PC-3 (cell line): Measurements from ENCODE around the gene UBE4B. TPM values are rescaled to one million over a fixed set of nuclear protein-coding genes. Genes with fewer than 3 reads are reported as not detected.
A peak's percentile ranks its signal among the peaks of the same experiment; 100 is the strongest.

Experiments
- ATAC-seq: fragments of 200-7000 bp; cut with Tn5 transposase; 2 replicates; pipeline ENCODE4 v1.9.1; 2020; ENCODE audit warnings: mild to moderate bottlenecking, moderate library complexity
- BruUV-seq: library from RNA; stranded (reverse); fragments of 400-500 nt; replicated peaks from 2 replicates; lab custom pipeline; 2021; lab: Mats Ljungman, UMichigan
- CTCF ChIA-PET: fragments of 300-600 bp; sonication (Branson Sonifier 250); formaldehyde crosslinking; loops from one replicate; lab custom pipeline; 2022; ENCODE audit warnings: antibody characterized with exemption; lab: Charles Lee
- POLR2A ChIA-PET: fragments of 300-600 bp; sonication (Branson Sonifier 250); formaldehyde crosslinking; loops from one replicate; lab custom pipeline; 2022; ENCODE audit warnings: antibody characterized with exemption; ENCODE audit not compliant: unreplicated experiment; lab: Charles Lee
- DNase-seq: peaks from one replicate; pipeline ENCODE4 v3.0.0-alpha.2; 2015
- H2AFZ ChIP-seq: fragments of 300-600 bp; sonication (generic); 2 replicates; pipeline ENCODE4 v1.6.0; 2016; ENCODE audit warnings: antibody characterized with exemption, low read length
- H3F3A ChIP-seq: fragments of 300-600 bp; sonication (generic); one replicate; pipeline ENCODE4 v1.6.0; 2017; ENCODE audit warnings: antibody characterized with exemption, low read length, control low read depth, mild to moderate bottlenecking; ENCODE audit not compliant: unreplicated experiment
- H3K27ac ChIP-seq: fragments of 300-600 bp; sonication (generic); 2 replicates; pipeline ENCODE4 v1.5.1; 2016; ENCODE audit warnings: mild to moderate bottlenecking, low read length
- H3K27me3 ChIP-seq: fragments of 300-600 bp; sonication (generic); 2 replicates; pipeline ENCODE4 v1.6.1; 2016; ENCODE audit warnings: low read length, mixed read lengths
- H3K36me3 ChIP-seq: fragments of 300-600 bp; sonication (generic); 2 replicates; pipeline ENCODE4 v1.6.1; 2016; ENCODE audit warnings: low read depth, mixed run types, low read length, mixed read lengths
- H3K4me1 ChIP-seq: fragments of 300-600 bp; sonication (generic); 2 replicates; pipeline ENCODE4 v1.5.1; 2016; ENCODE audit warnings: low read length; ENCODE audit not compliant: insufficient read depth
- H3K4me2 ChIP-seq: fragments of 300-600 bp; sonication (generic); 2 replicates; pipeline ENCODE4 v1.6.0; 2016; ENCODE audit warnings: low read length
- H3K4me3 ChIP-seq: fragments of 300-600 bp; sonication (generic); 2 replicates; pipeline ENCODE4 v1.5.1; 2016; ENCODE audit warnings: mild to moderate bottlenecking, low read length, mixed read lengths
- H3K79me2 ChIP-seq: fragments of 300-600 bp; sonication (generic); 2 replicates; pipeline ENCODE4 v1.6.1; 2017; ENCODE audit warnings: low read length, mixed read lengths
- H3K9ac ChIP-seq: fragments of 300-600 bp; sonication (generic); 2 replicates; pipeline ENCODE4 v1.6.0; 2016; ENCODE audit warnings: mild to moderate bottlenecking, low read length
- H3K9me2 ChIP-seq: fragments of 300-600 bp; sonication (generic); replicated peaks from 2 replicates; pipeline ENCODE4 v1.6.1; 2016; ENCODE audit warnings: mixed run types, low read length, mixed read lengths
- H3K9me3 ChIP-seq: fragments of 300-600 bp; sonication (generic); 2 replicates; pipeline ENCODE4 v1.6.1; 2016; ENCODE audit warnings: low read length, mixed read lengths
- H4K20me1 ChIP-seq: fragments of 300-600 bp; sonication (generic); 2 replicates; pipeline ENCODE4 v1.6.1; 2016; ENCODE audit warnings: low read length, mixed read lengths
- EZH2 ChIP-seq: fragments of 300-600 bp; sonication (generic); IDR thresholded peaks from one replicate; pipeline ENCODE4 v1.6.1; 2017; ENCODE audit warnings: antibody characterized with exemption, mild to moderate bottlenecking, low read length; ENCODE audit not compliant: unreplicated experiment
- EZH2phosphoT487 ChIP-seq: fragments of 300-600 bp; sonication (generic); IDR thresholded peaks from 2 replicates; pipeline ENCODE4 v1.6.1; 2018; ENCODE audit warnings: mild to moderate bottlenecking, antibody characterized with exemption, low read length, borderline replicate concordance
- intact Hi-C: fragments of 100-400 bp; cut with micrococcal nuclease; formaldehyde crosslinking; loops from 2 replicates; pipeline ENCODE4 v1.9.0; 2023
- total RNA-seq: library from RNA; depleted of rRNA; stranded (reverse); fragments of >200 nt; gene quantifications from 2 replicates; pipeline ENCODE4 v1.2.3, GENCODE V29; 2014
- TF ChIP-seq, protein P1 (sequence below): fragments of 300-600 bp; sonication (generic); conservative IDR thresholded peaks from 2 replicates; pipeline ENCODE4 v1.5.1; 2017; ENCODE audit warnings: antibody characterized with exemption, low read depth, mild to moderate bottlenecking, low read length

Gene UBE4B
- total RNA-seq, 1 experiment from 2014 or later, result 37.9 TPM

DNA sequence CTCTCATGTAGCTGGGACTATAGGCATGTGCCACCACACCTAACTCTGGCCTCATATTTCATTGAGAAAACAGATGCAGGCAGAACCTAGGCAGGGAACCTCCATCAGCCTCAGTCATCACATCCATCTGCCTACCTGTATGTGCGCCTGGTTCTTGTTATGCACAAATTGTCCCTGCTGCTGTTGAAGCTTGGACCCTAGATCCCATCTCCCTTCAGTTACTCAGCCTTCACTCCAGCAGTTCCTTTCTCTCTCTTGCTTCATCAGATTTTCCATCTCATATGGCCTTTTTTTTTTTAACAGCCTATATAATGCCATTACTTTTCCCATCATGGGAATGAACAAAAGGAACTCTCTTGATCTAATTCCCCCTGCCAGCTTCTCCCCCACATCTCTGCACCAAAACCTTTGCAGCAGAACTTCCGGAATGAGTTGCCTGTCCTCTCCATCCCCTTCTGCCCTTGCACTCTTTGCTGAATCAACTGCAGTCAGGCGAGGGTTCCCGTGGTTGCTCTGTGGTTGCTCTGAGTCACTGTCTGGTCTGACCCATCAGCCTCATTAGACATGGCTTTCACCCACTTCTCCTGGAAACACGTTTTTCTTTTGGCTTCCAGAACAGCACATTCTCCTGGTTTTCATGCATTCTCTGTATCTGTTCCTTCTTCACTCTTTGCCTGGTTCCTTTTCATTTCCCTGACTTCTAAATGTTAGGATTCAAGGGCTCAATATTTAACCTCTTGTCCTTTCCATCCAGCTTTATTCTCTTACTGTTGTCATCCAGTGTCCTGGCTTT lies 41.5 kb downstream of the UBE4B start:
- ATAC-seq (peak; percentile 100), DNase-seq (peak; percentile 87)
- POLR2A ChIA-PET, result no interaction called here
- Histone ChIP-seq H3K4me1 (peaks cover 19% of the 10 kb centered on the region), H3K9ac (peak overlapping the region; percentile 21; the same call in 1 of the 2 replicates), H3K36me3 (no peaks in the 10 kb centered on the region), H3K27me3 (no peaks in the 10 kb centered on the region), H3K9me2 (no peaks in the 10 kb centered on the region), H3K9me3 (no peaks in the 10 kb centered on the region), H3F3A (no peaks in the 10 kb centered on the region), H4K20me1 (no peaks in the 10 kb centered on the region), H3K79me2 (peaks cover 26% of the 10 kb centered on the region), H3K4me3 (no peak overlapping the region), H2AFZ (peak overlapping the region; percentile 2; the same call in 1 of the 2 replicates), H3K27ac (peak overlapping the region; percentile 78), H3K4me2 (peak overlapping the region; percentile 70)
- intact Hi-C loops, result no loop called here
- TF ChIP-seq, protein P1, sequence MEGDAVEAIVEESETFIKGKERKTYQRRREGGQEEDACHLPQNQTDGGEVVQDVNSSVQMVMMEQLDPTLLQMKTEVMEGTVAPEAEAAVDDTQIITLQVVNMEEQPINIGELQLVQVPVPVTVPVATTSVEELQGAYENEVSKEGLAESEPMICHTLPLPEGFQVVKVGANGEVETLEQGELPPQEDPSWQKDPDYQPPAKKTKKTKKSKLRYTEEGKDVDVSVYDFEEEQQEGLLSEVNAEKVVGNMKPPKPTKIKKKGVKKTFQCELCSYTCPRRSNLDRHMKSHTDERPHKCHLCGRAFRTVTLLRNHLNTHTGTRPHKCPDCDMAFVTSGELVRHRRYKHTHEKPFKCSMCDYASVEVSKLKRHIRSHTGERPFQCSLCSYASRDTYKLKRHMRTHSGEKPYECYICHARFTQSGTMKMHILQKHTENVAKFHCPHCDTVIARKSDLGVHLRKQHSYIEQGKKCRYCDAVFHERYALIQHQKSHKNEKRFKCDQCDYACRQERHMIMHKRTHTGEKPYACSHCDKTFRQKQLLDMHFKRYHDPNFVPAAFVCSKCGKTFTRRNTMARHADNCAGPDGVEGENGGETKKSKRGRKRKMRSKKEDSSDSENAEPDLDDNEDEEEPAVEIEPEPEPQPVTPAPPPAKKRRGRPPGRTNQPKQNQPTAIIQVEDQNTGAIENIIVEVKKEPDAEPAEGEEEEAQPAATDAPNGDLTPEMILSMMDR, result no peak
- no peak for TF ChIP-seq EZH2
- no TSS peak for BruUV-seq
- CTCF ChIA-PET, result no interaction called here

GRCh38 chr1:10074852-10075730 lies 42.3 kb downstream of the UBE4B start:
- Histone ChIP-seq H3K36me3 (no peaks in the 10 kb centered on the region), H3F3A (no peaks in the 10 kb centered on the region), H3K27ac (peak overlapping the region; percentile 78), H3K9me3 (no peaks in the 10 kb centered on the region), H3K9me2 (no peaks in the 10 kb centered on the region), H2AFZ (peak overlapping the region; percentile 2; the same call in 1 of the 2 replicates), H3K27me3 (no peaks in the 10 kb centered on the region), H4K20me1 (no peaks in the 10 kb centered on the region), H3K4me1 (peaks cover 19% of the 10 kb centered on the region), H3K4me2 (peak overlapping the region; percentile 70), H3K9ac (peak overlapping the region; percentile 21; the same call in 1 of the 2 replicates), H3K79me2 (peaks cover 21% of the 10 kb centered on the region), H3K4me3 (no peak overlapping the region)
- DNase-seq (no peak), ATAC-seq (no peak)
- TF ChIP-seq, protein P1, result no peak
- no peak for TF ChIP-seq EZH2phosphoT487
- TF ChIP-seq EZH2, result no peak
- POLR2A ChIA-PET, result no interaction called here
- intact Hi-C loops, result no loop called here
- CTCF ChIA-PET, result no interaction called here
- no TSS peak for BruUV-seq
